Measurements from ENCODE around the gene KCTD14. TPM values are rescaled to one million over a fixed set of nuclear protein-coding genes. Genes with fewer than 3 reads are reported as not detected.
A peak's percentile ranks its signal among the peaks of the same experiment; 100 is the strongest.
"Not testable (repeated sequence)": the region's sequence is repeated elsewhere in the genome, so short reads cannot be mapped to it uniquely, and the experiment has no call there.

KCTD14 gene
- total RNA-seq, 2 donors from 2014 or later = 7.6 to 12.2 TPM

DNA sequence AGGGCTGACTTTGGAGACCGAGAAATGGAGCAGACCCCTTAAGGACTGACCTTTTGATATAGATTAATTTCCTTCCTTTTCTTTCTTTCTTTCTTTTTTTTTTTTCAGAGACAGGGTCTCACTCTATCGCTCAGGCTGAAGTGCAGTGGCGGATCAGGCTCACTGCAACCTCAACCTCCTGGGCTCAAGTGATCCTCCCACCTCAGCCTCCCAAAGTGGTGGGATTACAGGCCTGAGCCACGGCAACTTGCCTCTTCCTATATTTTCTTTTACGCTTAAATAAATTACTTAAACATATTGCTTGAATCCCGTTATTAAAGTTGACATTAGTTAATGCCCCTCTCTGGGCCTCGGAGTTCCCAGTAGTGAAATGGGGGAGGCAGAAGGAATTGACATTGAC is 350 bp upstream of the KCTD14 start:
- no peaks in the 10 kb centered on the region for H3K36me3 ChIP-seq (replicated peaks in 1 of 2; ENCODE audit: insufficient read depth in 1 of 2, low read depth in 2 of 2)
- DNase-seq (no peak), ATAC-seq (peak; percentile 13)
- H3K4me1 ChIP-seq = peaks cover 27% of the 10 kb centered on the region
- H3K27ac ChIP-seq = peak overlapping the region; percentile 86 to 93 (median 89)
- TF ChIP-seq POLR2A (IDR thresholded peaks at IDR 0.05) = no peak
- TF ChIP-seq, protein P1, sequence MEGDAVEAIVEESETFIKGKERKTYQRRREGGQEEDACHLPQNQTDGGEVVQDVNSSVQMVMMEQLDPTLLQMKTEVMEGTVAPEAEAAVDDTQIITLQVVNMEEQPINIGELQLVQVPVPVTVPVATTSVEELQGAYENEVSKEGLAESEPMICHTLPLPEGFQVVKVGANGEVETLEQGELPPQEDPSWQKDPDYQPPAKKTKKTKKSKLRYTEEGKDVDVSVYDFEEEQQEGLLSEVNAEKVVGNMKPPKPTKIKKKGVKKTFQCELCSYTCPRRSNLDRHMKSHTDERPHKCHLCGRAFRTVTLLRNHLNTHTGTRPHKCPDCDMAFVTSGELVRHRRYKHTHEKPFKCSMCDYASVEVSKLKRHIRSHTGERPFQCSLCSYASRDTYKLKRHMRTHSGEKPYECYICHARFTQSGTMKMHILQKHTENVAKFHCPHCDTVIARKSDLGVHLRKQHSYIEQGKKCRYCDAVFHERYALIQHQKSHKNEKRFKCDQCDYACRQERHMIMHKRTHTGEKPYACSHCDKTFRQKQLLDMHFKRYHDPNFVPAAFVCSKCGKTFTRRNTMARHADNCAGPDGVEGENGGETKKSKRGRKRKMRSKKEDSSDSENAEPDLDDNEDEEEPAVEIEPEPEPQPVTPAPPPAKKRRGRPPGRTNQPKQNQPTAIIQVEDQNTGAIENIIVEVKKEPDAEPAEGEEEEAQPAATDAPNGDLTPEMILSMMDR (IDR thresholded peaks at IDR 0.05) = peak in 3 of 7 experiments; percentile 0 to 41 (median 21)
- no peaks in the 10 kb centered on the region for H3K27me3 ChIP-seq
- no peaks in the 10 kb centered on the region for H3K9me3 ChIP-seq
- 40 to 51% methylated on average over 7 of the region's 7 CpGs for WGBS, 2 donors
- intact Hi-C loops (cut with DNase I) = no loop called here
- H3K4me3 ChIP-seq = peak overlapping the region in 1 of 2 donors; percentile 58

DNA sequence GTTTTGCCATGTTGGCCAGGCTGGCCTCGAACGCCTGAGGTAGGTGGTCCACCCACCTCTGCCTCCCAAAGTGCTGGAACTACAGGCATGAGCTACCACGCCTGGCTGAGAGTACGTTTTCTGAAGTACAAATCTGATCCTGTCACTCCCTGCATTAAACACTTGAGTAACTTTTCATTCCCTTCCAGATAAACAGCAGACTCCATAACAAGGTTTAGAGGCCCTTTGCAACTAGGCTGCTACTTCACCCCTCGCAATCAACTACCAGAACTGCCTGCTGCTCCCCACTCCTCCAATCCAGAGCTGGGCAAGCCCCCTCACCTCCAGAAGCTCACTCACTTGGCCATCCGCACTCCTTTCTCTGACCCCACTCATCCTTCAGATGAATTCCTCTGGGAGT is 1.5 kb downstream of the KCTD14 start:
- Histone ChIP-seq H3K27ac (peak overlapping the region; percentile 86 to 93 (median 89)), H3K4me1 (peaks cover 27% of the 10 kb centered on the region), H3K4me3 (no peak overlapping the region), H3K9me3 (no peaks in the 10 kb centered on the region), H3K27me3 (no peaks in the 10 kb centered on the region), H3K36me3 (replicated peaks in 1 of 2; ENCODE audit: insufficient read depth in 1 of 2, low read depth in 2 of 2) (peaks cover 0 to 3% of the 10 kb centered on the region in 2 donors)
- ATAC-seq (no peak), DNase-seq (no peak)
- no peak for TF ChIP-seq POLR2A (IDR thresholded peaks at IDR 0.05)
- TF ChIP-seq, protein P1 (IDR thresholded peaks at IDR 0.05) = no peak
- WGBS, 2 donors = 33 to 57% methylated on average over 6 of the region's 6 CpGs
- intact Hi-C loops (cut with DNase I) = no loop called here

DNA sequence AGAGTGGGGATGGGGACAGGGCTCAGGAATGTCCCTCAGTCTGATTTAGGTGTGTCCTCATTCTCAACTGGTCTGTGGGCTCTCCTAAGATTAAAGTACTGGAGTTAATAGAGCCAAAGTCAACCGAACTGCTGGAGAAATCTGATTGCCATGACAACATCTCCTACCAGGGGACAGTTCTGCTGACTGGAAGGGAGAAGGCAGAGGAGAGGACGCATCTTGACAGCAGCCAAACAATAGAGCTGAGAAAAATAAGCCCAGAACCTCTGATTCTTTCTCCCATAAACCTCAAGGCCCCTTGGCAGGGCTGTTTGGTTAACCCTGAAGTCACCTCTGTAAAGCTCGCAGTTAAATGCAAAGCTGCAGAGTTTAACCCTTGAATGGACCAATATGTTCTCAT is 2.8 kb downstream of the KCTD14 start:
- 8% methylated on average over 3 of the region's 3 CpGs for WGBS, 2 donors
- Histone ChIP-seq H3K36me3 (replicated peaks in 1 of 2; ENCODE audit: insufficient read depth in 1 of 2, low read depth in 2 of 2) (peaks cover 0 to 8% of the 10 kb centered on the region in 2 donors), H3K4me3 (no peak overlapping the region), H3K9me3 (no peaks in the 10 kb centered on the region), H3K4me1 (peaks cover 27% of the 10 kb centered on the region), H3K27me3 (no peaks in the 10 kb centered on the region), H3K27ac (peak overlapping the region in 1 of 4 donors; percentile 9)
- TF ChIP-seq, protein P1 (IDR thresholded peaks at IDR 0.05) = no peak
- TF ChIP-seq POLR2A (IDR thresholded peaks at IDR 0.05) = no peak
- DNase-seq = no peak
- ATAC-seq = no peak
- intact Hi-C loops (cut with DNase I) = no loop called here

DNA sequence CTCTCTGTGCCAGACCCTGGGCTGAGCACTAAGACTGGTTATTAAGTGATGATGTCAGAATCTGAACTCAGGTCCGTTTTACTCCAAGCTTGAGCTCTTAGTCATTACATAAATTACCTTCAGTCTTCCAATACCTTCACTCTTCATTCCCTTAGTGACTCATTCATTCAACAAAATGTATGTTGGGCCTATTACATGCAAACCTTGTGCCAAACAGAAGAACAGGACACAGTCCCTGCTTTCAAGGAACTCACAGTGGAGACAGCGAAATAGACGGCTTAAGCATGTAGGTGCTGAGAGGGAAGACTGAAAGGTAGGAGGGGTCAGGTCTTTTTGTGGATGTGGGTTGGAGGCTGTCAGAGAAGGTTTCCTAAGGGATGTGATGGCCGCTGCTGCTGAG is 3.3 kb downstream of the KCTD14 start:
- 31 to 40% methylated on average over 4 of the region's 4 CpGs for WGBS, 2 donors

DNA sequence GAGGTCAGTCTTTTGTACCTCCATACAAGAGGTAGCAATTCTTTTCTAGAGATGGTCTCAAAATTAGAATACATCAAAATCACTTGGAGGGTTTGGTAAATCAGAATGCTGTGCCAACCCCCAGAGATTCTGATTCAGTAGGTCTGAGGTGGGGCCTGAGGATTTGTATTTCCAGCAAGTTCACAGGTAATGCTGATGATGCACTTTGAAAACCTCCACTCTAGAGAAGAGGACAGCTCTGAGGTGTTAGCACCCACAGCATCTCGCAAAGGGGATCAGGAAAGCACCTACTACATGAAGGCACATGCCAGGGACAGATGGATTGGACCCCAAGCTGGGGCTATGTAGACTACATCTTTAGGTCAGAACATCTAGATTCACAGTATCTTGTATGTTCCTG is 7.2 kb downstream of the KCTD14 start:
- no peak for ATAC-seq
- H3K9me3 ChIP-seq = no peaks in the 10 kb centered on the region
- 85 to 86% methylated on average over 1 of the region's 1 CpG for WGBS, 2 donors
- no peaks in the 10 kb centered on the region for H3K27me3 ChIP-seq
- peaks cover 9% of the 10 kb centered on the region for H3K4me1 ChIP-seq
- peaks cover 0 to 8% of the 10 kb centered on the region in 2 donors for H3K36me3 ChIP-seq (replicated peaks in 1 of 2; ENCODE audit: insufficient read depth in 1 of 2, low read depth in 2 of 2)
- H3K27ac ChIP-seq = no peak overlapping the region
- intact Hi-C loops (cut with DNase I) = no loop called here
- TF ChIP-seq POLR2A (IDR thresholded peaks at IDR 0.05) = no peak
- TF ChIP-seq, protein P1 (IDR thresholded peaks at IDR 0.05) = no peak
- no peak overlapping the region for H3K4me3 ChIP-seq
- no peak for DNase-seq

More for the DNA sequence above, 3.3 kb downstream of the KCTD14 start:
- Histone ChIP-seq H3K27me3 (no peaks in the 10 kb centered on the region), H3K9me3 (no peaks in the 10 kb centered on the region), H3K36me3 (replicated peaks in 1 of 2; ENCODE audit: insufficient read depth in 1 of 2, low read depth in 2 of 2) (peaks cover 0 to 8% of the 10 kb centered on the region in 2 donors), H3K4me1 (peaks cover 27% of the 10 kb centered on the region), H3K4me3 (no peak overlapping the region), H3K27ac (peak overlapping the region in 1 of 4 donors; percentile 9)
- no peak for ATAC-seq
- intact Hi-C loops (cut with DNase I) = no loop called here
- no peak for DNase-seq
- no peak for TF ChIP-seq POLR2A (IDR thresholded peaks at IDR 0.05)
- TF ChIP-seq, protein P1 (IDR thresholded peaks at IDR 0.05) = no peak

DNA sequence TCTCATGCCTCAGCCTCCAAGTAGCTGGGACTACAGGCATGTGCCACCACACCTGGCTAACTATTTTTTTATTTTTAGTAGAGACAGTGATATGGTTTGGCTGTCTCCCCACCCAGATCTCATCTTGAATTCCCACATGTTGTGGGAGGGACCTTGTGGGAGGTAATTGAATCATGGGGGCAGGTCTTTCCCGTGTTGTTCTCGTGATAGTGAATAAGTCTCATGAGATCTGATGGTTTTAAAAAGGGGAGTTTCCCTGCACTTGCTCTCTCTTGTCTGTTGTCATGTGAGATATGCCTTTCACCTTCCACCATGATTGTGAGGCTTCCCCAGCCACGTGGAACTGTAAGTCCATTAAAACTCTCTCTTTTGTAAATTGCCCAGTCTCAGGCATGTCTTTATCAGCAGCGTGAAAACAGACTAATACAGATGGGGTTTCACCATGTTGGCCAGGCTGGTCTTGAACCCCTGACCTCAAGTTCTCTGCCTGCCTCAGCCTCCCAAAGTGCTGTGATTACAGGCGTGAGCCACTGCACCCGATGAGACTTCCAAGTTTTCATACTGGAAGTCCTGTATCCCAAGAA is 8.0 kb downstream of the KCTD14 start:
- DNase-seq; H3K27ac ChIP-seq; H3K9me3 ChIP-seq; H3K4me1 ChIP-seq; H3K27me3 ChIP-seq; ATAC-seq; intact Hi-C loops (cut with DNase I); H3K4me3 ChIP-seq; H3K36me3 ChIP-seq (replicated peaks in 1 of 2; ENCODE audit: insufficient read depth in 1 of 2, low read depth in 2 of 2): not testable (repeated sequence)
- WGBS, 2 donors = 63 to 73% methylated on average over 6 of the region's 6 CpGs

Measured in body of pancreas (tissue), 4 donors.